HEK293T (cell line): ENCODE measurements around the gene PRDM15.

Experiments used
- ARNT ChIP-seq: fragments of 450-650 bp; IDR thresholded peaks from 2 replicates; pipeline ENCODE4 v1.6.1; 2017; ENCODE audit warnings: mild to moderate bottlenecking
- BHLHE40 ChIP-seq: fragments of 450-650 bp; IDR thresholded peaks from 2 replicates; pipeline ENCODE4 v1.6.1; 2016; ENCODE audit warnings: mild to moderate bottlenecking, moderate library complexity, borderline replicate concordance
- CTBP1 ChIP-seq: fragments of 450-650 bp; IDR thresholded peaks from 2 replicates; pipeline ENCODE4 v1.6.1; 2016; ENCODE audit warnings: borderline replicate concordance
- FOXA1 ChIP-seq: fragments of 450-650 bp; IDR thresholded peaks from 2 replicates; pipeline ENCODE4 v1.6.1; 2016; ENCODE audit warnings: mild to moderate bottlenecking
- FOXK2 ChIP-seq: fragments of 450-650 bp; IDR thresholded peaks from 2 replicates; pipeline ENCODE4 v1.6.1; 2016; ENCODE audit warnings: mild to moderate bottlenecking
- FOXM1 ChIP-seq: fragments of 450-650 bp; IDR thresholded peaks from 2 replicates; pipeline ENCODE4 v1.6.1; 2017; ENCODE audit warnings: mild to moderate bottlenecking, borderline replicate concordance
- HDGF ChIP-seq: fragments of 450-650 bp; IDR thresholded peaks from 2 replicates; pipeline ENCODE4 v1.6.1; 2017; ENCODE audit warnings: antibody characterized with exemption, borderline replicate concordance
- L3MBTL2 ChIP-seq: fragments of 450-650 bp; conservative IDR thresholded peaks from 2 replicates; pipeline ENCODE4 v1.6.1; 2016; ENCODE audit warnings: mild to moderate bottlenecking
- LEF1 ChIP-seq: fragments of 450-650 bp; IDR thresholded peaks from 2 replicates; pipeline ENCODE4 v1.6.1; 2017; ENCODE audit warnings: mild to moderate bottlenecking, borderline replicate concordance
- NFRKB ChIP-seq: fragments of 450-650 bp; IDR thresholded peaks from 2 replicates; pipeline ENCODE4 v1.6.1; 2016; ENCODE audit warnings: mild to moderate bottlenecking, moderate library complexity
- SP1 ChIP-seq: fragments of 450-650 bp; IDR thresholded peaks from 2 replicates; pipeline ENCODE4 v1.6.1; 2017
- SUZ12 ChIP-seq: fragments of 450-650 bp; IDR thresholded peaks from 2 replicates; pipeline ENCODE4 v1.6.1; 2016; ENCODE audit warnings: mild to moderate bottlenecking
- TARDBP ChIP-seq: fragments of 450-650 bp; IDR thresholded peaks from 2 replicates; pipeline ENCODE4 v1.6.1; 2016
- TF ChIP-seq, protein P1 (sequence below): fragments of 450-650 bp; IDR thresholded peaks from 2 replicates; pipeline ENCODE4 v1.6.1; 2016

DNA sequence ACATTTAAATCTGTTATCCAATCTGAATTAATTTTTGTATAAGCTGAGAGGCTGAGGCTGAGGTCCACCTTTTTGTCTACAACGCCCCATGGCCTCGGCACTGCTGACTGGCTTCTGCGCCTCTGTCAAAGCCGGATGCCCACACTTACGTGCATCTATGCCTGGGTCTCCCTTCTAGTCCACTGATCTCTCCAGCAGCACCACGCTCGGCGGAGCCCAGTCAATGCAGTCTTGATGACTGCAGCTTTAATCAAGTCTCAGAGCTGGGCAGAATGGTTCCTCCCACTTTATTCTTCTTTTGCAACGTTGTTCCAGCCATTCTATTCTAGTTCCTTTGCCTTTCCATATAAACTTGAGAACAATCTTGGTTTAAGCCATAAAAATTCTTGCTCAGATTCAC is 9.4 kb downstream of the PRDM15 start:
- TF ChIP-seq TARDBP (no peak), ARNT (no peak), FOXA1 (no peak), SP1 (no peak), NFRKB (no peak), SUZ12 (no peak), BHLHE40 (no peak), CTBP1 (no peak), FOXM1 (no peak), HDGF (no peak), L3MBTL2 (no peak), LEF1 (no peak), FOXK2 (no peak)
- TF ChIP-seq, protein P1, sequence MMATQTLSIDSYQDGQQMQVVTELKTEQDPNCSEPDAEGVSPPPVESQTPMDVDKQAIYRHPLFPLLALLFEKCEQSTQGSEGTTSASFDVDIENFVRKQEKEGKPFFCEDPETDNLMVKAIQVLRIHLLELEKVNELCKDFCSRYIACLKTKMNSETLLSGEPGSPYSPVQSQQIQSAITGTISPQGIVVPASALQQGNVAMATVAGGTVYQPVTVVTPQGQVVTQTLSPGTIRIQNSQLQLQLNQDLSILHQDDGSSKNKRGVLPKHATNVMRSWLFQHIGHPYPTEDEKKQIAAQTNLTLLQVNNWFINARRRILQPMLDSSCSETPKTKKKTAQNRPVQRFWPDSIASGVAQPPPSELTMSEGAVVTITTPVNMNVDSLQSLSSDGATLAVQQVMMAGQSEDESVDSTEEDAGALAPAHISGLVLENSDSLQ, result no peak
